HL-60/S4 treated with phorbol 12-myristate 13-acetate at 8.2 ng/mL for 4 days and 3 days (cell line): ENCODE results near the gene ETFA.

Experiments
- in situ Hi-C: fragments of 300-500 bp; cut with MboI; formaldehyde crosslinking; loops from 2 replicates; pipeline ENCODE4 v1.15.0; 2022; ENCODE audit warnings: low sequenced_read_pairs

ETFA gene

DNA sequence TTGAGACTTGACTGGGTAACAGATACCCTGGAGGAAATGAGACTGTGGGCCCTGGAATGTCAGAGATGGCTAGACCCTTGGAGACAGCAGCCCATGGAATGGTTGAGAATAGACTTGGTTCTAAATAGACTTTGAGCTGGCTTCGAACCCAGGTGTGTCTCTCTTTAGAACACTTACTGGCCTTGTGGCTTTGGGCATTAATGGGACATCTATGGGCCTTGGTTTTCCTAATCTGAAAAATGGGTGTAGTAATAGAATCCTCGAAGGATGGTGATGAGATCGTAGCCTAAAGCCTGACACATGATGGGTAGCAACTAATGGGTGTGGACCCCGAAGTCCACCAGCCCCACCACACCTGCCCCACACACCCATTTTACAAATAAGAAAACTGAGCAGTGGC lies 132.2 kb downstream of the ETFA start:
- in situ Hi-C loops: no loop called here

DNA sequence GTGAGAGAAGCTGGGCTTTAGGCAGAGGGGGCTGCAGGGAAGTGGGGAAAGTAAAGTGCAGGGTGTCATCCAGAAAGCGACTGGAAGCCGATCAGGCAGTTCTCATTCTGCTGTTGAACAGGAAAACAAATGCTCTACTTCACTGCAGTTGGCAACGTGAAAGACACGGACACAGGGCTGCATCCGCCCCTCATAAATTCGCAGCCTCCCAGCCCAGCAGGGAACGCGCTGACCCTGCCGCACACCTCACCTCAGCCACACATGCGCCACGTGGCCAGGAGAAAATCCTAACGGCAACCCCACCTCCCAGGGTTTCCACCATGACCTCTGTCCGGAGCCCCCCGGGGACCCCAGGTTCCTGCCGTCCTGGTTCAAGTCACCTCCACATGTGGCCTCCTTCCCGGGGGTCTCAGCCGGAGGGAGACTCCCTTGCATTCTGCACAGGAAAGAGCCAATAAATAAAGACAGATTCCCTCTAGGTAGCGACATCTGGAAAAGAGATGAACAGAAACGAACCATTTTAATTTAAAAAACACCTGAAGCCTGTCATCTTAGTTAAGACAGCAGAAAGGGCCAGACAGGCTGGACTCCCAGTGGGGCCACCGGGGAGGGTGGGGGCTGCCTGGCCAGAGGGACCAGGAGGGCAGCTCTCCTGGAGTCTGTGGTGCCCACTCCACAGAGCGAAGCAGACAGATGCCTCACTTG lies 132.8 kb downstream of the ETFA start:
- in situ Hi-C loops: no loop called here

DNA sequence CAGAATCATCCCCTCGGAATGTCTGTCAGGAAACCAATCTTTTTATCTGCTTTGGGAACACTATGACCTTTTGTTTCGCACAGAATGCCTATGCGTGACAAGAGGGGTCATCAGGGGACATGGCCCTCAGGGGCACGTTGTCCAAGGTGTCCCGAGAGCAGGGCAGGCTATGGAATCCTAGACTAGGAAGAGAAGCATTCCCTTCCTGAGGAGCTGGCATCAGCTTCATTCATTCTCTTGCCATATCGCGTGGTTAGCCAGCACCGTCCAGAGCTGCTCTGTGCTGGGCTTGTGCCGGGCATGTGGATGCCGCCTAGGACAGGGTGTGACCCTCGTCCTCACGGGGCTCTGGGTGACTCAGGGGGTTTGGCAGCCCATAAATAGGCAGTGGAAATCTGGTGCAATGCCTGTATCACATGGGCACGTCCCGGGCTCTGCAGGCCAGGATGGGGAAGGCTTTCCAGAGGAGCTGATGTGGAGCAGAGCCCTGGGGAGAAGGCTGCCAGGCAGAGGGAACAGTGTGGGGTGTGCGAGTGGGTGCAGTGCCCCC lies 133.7 kb downstream of the ETFA start:
- in situ Hi-C loops: no loop called here

DNA sequence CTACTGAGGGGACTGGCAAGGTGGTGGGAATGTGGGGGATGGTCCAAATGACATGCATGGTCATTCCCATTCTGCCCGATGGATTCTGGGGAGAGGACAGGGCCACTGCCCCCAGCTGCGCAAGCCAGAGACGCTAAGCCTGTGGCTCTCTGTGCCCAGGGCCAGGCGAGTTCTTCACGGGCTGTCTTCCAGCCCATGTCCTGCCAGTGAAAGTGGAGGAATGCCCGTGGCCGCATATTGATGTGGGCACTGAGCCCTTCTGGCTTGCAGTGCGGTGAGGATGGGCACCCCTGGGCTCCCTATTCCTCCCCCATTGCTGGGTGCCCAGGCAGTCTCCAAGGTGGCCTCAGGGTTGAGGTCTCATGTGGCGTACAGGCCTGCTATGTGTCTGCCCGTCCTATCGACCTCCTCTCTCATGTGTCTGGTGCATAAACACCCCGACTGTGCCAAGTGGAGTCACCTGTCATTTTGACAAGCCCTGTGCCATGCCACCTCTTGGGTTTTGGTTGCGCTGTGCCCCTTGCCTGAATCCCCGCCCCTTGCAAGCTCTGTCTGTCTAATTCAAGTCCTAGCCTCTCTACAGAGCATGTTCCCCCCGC lies 134.7 kb downstream of the ETFA start:
- in situ Hi-C loops: no loop called here

DNA sequence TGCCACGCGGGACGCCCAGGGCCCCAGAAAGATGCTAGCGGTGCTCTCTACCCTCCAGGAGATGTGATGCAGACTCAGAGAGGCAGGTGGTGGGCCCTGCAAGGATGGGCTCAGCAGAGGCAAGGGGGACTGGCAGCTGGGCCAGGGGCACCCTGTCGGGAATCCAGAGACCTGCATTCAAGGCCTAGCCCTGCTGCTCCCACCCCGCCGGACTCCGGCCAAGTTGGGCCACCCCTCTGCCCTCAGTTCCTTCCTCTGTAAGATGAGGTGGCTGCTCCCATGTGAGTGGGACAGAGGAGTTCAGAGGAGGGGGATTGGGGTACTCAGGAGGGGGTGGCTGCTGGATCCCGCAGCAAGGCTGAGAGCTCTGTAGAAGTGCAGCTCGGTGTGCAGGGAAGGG lies 135.2 kb downstream of the ETFA start:
- in situ Hi-C loops: no loop called here

DNA sequence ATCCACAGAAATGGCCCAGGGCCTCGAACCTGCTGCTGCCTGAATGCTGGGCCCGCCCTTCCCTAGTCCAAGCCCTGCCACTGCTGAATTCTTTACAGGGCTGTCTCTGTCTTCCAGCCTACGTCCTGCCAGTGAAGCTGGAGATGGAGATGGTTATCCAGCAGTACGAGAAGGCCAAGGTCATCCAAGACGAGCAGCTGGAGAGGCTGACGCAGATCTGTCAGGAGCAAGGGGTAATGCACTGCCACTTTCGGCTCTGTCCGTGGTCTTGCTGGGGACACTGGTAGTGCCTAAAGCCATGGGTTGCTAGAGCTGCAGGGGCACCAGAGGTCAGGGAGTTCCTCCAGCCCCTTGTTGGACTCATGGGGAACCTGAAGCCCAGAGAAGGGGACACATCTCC lies 135.8 kb downstream of the ETFA start:
- in situ Hi-C loops: no loop called here

DNA sequence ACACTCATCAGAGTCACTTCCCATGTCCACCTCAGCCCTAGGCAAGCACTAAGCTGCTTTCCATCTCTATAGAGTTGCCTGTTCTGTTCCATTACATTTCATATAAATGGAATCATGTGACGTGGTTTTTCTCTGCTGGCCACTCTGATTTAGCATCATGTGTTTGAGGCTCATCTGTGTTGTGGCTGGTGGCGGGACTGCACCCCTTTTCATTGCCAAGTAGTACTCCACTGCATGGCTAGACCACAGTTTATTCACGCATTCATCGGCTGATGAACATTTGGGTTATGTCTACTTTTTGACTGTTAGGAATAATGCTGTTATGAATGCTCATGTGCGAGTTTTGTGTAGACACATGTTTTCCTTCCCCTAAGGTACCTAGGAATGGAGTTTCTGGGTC lies 136.6 kb downstream of the ETFA start:
- in situ Hi-C loops: no loop called here

DNA sequence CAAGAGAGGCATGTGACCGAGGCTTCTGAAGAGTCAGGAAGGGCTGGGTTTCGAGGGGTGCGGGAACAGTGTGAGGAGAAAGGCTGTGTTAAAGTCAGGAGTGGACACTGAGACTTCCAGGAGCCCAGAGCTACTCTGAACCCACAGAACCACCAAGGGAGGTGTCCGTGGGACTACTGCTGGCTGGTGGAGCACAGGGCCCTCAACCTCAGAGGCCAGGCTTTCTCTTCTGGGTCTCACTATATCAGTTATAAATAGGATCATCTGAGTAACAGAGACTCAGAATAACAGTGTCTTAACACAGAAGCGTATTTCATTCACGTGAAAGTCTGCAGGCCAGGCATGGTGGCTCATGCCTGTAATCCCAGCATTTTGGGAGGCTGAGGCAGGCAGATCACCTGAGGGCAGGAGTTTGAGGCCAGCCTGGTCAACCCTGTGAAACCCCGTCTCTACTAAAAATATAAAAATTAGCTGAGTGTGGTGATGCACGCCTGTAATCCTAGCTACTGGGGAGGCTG lies 137.9 kb downstream of the ETFA start:
- in situ Hi-C loops: no loop called here

DNA sequence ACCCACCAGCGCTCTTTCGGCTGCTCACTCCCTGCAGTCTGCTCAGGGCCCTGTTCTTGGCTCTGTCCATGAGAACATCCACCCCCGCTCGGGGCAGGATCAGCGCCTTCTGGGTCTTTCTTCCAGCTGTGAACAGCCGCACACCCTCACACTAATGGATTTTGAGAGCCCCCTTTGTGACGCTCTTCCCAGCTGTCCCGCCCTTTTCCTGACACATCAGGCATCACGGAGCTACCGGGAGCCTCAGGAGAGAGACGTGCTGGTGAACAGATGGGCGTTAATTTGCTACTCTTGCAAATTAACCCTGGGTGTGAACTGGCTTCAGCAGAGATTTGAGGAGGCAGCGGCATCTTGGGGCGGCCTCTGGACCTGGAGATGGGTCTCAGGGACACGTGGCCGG lies 138.5 kb downstream of the ETFA start:
- in situ Hi-C loops: no loop called here

DNA sequence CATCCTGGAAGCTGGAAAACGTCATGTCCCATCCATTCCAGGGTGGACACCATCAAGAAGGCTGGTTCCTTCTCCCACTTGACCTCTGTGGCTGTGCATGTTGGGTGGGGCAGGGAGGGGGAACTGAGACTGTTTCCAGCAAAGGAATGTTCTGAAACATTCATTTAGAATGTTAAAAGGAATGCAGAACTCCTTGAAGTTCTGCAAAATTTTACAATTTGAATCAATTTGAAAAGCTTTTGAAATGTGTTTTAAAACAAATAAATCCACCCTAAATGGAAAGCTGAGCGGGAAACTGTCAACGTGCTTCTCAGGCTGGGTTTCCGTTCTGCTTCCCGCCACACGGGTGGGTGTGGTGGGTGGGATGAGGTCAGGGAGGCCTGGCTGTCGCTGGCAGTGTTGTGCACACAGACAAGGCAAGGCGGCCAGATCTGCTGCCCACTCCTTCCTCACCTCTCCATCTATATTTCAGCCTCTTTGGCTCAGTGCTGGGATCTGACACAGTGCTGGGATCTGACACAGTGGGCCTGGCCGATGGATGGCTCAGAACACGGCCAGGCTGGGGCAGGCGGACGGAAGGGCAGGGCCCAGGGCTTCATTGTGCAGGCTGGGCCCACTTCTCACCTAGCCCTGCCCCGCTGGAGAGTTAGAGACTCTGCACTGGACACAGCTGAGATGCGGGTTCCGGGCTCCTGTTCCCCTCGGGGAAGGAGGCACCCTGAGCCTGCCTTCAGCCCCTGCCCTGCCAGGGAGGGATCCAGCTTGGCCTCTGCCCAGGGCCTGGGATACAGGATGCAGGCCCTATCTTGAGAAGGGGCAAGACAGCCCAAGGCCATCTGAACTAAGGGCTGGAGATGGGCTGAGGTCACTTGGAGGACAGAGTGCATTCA lies 141.1 kb downstream of the ETFA start:
- in situ Hi-C loops: no loop called here

DNA sequence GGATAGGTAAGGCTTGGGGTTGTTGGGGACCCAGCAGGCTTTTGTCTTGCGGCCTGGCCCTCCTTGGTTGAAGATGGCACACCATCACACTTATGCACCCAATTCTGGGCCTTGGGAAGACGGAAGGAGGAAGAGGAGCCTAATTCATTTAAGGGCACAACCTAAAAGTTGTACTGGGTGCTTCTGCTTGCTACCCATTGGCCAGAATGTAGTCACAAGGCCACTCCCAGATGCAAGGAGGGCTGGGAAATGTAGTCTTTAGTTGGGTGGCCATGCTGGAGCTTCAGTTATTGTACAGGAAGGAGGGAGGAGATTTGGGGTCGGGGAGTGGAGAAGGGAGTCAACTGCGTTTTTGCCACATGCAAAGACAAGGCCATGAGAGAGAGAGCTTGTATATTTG lies 142.3 kb downstream of the ETFA start:
- in situ Hi-C loops: no loop called here

DNA sequence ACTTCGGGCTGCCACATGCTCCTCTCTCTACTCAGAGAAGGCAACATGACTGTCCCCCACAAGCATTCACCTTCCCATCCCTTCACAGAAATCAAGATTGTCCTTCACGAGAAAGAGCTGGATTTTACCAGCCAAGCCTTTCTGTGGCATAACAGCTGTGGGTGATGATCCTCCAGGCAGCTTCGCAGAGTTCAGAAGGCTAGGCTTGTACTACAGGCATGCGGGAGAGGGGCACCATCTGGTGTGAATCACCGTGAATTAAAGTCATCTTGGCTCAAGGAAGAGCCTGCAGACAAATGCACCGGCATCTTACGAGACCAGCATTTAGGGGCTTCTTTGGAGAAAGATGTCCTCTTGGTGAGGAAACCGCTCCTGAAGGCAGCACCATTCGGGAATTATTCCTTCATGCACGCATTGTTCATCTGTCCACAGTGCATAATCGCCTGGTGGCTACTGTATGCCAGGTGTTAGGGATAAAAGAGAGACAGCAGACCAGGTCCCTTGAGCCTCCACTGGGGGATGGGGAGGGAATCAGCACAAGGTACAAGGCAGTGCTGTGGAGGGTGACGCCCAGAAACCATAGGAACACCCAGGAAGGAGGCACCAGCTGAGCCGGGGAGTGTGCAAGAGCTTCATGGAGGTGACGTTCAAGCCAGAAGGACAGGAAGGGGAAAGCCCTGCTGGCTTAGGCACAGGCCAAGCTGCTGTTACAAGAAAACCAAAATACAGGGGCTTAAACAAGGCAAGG lies 142.9 kb downstream of the ETFA start:
- in situ Hi-C loops: no loop called here

DNA sequence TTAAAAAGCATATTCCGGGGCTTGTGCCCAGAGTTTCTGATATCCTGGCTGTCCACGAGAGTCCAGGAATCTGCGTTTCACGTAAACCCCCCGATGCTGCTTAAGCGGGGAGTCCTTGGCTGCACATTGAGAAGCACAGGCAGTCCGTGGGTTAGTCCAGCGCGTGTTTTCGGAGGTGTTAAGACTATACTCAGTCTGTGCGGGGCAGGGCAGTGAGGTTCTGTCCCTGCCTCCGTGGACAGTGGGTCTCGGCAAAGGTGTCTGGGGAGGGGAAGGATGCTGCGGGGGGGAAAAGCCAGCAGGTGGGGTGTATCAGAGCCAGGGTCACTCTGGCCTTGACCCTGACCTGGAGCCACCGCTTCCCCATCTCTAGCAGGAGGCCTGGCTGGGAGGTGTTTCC lies 145.3 kb downstream of the ETFA start:
- in situ Hi-C loops: no loop called here
